Endothelial cell of umbilical vein (primary cell): Measurements from ENCODE around the gene KCNJ18.
"Not testable (repeated sequence)": the region's sequence is repeated elsewhere in the genome, so short reads cannot be mapped to it uniquely, and the experiment has no call there.

Experiments used
- EZH2 ChIP-seq: IDR thresholded peaks from 2 replicates; pipeline ENCODE4 v1.6.1; 2012; ENCODE audit warnings: borderline replicate concordance, low read depth, mild to moderate bottlenecking, moderate library complexity, low read length, inconsistent platforms; ENCODE audit not compliant: severe bottlenecking
- POLR2A ChIP-seq: IDR thresholded peaks from 2 replicates; pipeline ENCODE4 v1.6.1; 2012; ENCODE audit warnings: low read depth, mild to moderate bottlenecking, control low read depth, low read length
- POLR2AphosphoS5 ChIP-seq: IDR thresholded peaks from 2 replicates; pipeline ENCODE4 v1.6.1; 2012; ENCODE audit warnings: low read depth, mild to moderate bottlenecking, control low read depth, low read length, moderate library complexity; ENCODE audit not compliant: insufficient read depth
- TF ChIP-seq, protein P1 (sequence below), 2 donors: IDR thresholded peaks; 1 replicate in 1 of 2; 2 replicates in 1 of 2; pipeline ENCODE4 v1.5.1; 2011; ENCODE audit warnings: low read length in 2 of 2, mild to moderate bottlenecking in 2 of 2, moderate library complexity in 2 of 2, control low read depth in 1 of 2, inconsistent platforms in 1 of 2, low read depth in 1 of 2; ENCODE audit not compliant: insufficient read depth in 1 of 2; ENCODE audit errors: extremely low read depth in 1 of 2
- TF ChIP-seq, protein P2 (sequence below): IDR thresholded peaks from 2 replicates; pipeline ENCODE4 v1.6.1; 2011; ENCODE audit not compliant: insufficient read depth, insufficient read length

DNA sequence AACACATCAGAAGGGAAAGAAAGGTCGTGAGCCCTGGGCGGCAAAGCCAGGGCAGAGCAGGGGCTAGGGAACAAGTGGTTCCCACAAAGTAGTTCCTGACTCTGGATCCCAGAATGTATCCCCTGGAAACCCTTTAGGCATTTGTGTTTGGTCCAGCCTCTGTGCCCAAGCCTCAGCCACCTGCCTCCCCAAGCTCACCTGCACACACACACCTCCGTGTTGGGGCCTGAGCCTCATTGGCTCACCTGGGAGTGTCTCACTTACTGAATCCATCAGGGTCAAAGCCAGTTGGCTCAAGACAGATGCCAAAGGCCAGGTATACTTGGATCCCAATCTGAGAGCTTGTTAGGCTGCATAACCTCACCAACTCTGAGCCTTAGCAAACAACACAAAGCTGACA, 54.1 kb downstream of the KCNJ18 start:
- TF ChIP-seq, protein P1, sequence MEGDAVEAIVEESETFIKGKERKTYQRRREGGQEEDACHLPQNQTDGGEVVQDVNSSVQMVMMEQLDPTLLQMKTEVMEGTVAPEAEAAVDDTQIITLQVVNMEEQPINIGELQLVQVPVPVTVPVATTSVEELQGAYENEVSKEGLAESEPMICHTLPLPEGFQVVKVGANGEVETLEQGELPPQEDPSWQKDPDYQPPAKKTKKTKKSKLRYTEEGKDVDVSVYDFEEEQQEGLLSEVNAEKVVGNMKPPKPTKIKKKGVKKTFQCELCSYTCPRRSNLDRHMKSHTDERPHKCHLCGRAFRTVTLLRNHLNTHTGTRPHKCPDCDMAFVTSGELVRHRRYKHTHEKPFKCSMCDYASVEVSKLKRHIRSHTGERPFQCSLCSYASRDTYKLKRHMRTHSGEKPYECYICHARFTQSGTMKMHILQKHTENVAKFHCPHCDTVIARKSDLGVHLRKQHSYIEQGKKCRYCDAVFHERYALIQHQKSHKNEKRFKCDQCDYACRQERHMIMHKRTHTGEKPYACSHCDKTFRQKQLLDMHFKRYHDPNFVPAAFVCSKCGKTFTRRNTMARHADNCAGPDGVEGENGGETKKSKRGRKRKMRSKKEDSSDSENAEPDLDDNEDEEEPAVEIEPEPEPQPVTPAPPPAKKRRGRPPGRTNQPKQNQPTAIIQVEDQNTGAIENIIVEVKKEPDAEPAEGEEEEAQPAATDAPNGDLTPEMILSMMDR (IDR thresholded peaks at IDR 0.05; ENCODE audit: extremely low read depth in 1 of 2, insufficient read depth in 1 of 2, low read depth in 1 of 2, low read length in 2 of 2): not testable (repeated sequence)
- not testable (repeated sequence) for TF ChIP-seq POLR2AphosphoS5, POLR2A, EZH2
- TF ChIP-seq, protein P2, sequence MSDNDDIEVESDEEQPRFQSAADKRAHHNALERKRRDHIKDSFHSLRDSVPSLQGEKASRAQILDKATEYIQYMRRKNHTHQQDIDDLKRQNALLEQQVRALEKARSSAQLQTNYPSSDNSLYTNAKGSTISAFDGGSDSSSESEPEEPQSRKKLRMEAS: not testable (repeated sequence)
